Measurements from ENCODE around the gene PHLDB2.

DNA sequence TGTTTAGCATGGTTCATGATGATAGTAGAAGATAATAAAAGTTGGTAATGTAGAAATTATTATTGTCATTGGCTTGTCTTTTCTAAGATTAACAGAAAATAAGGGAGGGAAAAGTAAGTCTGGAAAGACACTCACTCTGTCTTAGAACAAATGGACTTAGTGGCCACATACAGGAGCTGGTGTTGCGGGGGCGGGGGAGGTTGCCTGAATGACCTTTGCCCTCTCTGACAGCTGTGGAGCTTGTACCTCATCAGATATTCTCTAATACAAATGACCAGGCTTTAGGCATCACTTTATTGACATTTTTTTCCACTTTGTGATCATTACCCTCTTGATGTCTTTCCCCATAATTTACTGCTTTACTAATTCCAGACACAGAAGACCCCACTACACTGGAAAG is 145.6 kb downstream of the PHLDB2 start:
- TF ChIP-seq POLR2A (IDR thresholded peaks at IDR 0.05; ENCODE audit: low read length) (no peak), GATA1 (IDR thresholded peaks at IDR 0.05; ENCODE audit: low read depth, low read length) (no peak)
